ENCODE measurements around the gene TAF1C.

The TAF1C gene

DNA sequence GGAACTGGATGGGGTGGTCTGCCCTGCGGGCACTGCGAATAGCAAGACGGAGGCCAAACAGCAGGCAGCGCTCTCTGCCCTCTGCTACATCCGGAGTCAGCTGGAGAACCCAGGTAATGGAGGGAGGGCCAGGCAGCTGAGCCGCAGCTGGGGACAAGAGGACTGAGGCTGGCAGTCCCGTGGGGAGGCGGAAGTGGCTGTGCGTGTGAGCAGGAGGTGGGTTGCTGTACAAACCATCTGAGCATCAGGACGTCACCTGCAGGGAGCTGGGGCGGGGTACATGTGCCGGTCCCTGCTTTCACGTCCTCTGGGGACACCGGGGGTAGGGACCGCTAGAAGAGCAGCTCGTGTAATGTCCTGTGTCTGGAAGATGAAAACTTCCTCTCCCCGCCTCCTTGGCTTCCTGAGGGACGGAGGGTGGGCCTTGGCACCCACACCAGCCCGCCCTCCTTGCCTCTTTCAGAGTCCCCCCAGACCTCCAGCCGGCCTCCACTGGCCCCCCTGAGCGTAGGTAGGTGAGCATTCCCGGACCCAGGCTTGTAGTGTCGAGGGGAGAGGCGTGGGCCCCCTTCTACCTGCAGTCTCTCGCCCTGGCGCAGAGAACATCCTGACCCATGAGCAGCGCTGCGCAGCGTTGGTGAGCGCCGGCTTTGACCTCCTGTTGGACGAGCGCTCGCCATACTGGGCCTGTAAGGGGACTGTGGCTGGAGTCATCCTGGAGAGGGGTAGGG, 7.8 kb upstream of the TAF1C start:
- no peaks in the 10 kb centered on the region for H3K36me3 ChIP-seq (ENCODE audit: insufficient read depth, low read length)
- H3K9ac ChIP-seq (ENCODE audit: low read length): no peak overlapping the region
- H3K9me3 ChIP-seq (ENCODE audit: low read length): no peaks in the 10 kb centered on the region
- H3K27ac ChIP-seq (ENCODE audit: low read depth, low read length): no peak overlapping the region
- H3K27me3 ChIP-seq (ENCODE audit: control insufficient read depth in 1 of 2, insufficient read depth in 2 of 2, low read length in 2 of 2): peaks cover 0 to 6% of the 10 kb centered on the region in 2 donors
- no peak overlapping the region for H3K4me3 ChIP-seq (ENCODE audit: low read depth in 1 of 2, low read length in 2 of 2)
- H3K4me1 ChIP-seq (ENCODE audit: insufficient read depth, low read length): no peaks in the 10 kb centered on the region

DNA sequence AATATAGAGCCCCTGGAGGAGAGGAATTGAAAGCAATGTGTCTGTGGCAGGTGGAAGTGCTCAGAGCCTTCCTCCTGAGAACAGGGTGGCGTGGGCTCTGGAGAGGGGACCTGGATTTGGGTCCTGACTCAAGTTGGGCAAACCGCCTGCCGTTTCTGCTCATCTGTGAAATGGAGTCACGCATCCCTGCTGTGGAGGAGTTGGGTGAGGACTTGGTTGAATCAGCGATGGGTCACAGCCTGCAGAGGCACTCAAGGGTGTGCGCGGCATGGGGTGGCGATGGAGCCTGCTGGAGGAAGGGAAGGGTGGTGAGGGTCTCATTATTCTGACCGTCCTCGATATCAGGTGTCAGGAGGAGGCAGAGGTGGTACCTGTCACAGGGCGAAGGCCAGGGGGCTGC, 7.2 kb upstream of the TAF1C start:
- Histone ChIP-seq H3K9ac (ENCODE audit: low read length) (no peak overlapping the region), H3K4me1 (ENCODE audit: insufficient read depth, low read length) (no peaks in the 10 kb centered on the region), H3K27me3 (ENCODE audit: control insufficient read depth in 1 of 2, insufficient read depth in 2 of 2, low read length in 2 of 2) (peaks cover 0 to 6% of the 10 kb centered on the region in 2 donors), H3K36me3 (ENCODE audit: insufficient read depth, low read length) (no peaks in the 10 kb centered on the region), H3K4me3 (ENCODE audit: low read depth in 1 of 2, low read length in 2 of 2) (no peak overlapping the region), H3K9me3 (ENCODE audit: low read length) (no peaks in the 10 kb centered on the region), H3K27ac (ENCODE audit: low read depth, low read length) (no peak overlapping the region)

DNA sequence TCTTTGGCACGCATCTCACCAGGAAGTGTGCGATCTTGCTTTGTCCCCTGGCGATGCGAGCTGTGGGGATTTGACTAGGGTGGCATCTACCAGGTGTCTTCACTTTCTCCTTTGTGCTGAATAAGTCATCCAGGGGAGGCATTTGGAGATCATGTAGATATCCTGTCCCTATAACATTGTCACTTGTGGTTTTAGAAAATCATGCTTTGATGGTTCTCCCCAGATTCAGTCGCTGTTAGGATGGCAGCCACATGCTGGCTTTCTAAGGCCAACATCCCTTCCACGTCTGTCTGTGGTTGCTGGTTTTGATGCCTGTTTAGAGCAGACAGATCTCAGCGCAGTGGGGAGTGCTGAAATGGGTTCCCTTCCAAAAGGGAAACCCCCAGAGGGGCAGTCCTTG, 6.6 kb upstream of the TAF1C start:
- Histone ChIP-seq H3K36me3 (ENCODE audit: insufficient read depth, low read length) (no peaks in the 10 kb centered on the region), H3K9me3 (ENCODE audit: low read length) (no peaks in the 10 kb centered on the region), H3K4me1 (ENCODE audit: insufficient read depth, low read length) (no peaks in the 10 kb centered on the region), H3K27me3 (ENCODE audit: control insufficient read depth in 1 of 2, insufficient read depth in 2 of 2, low read length in 2 of 2) (peaks cover 0 to 6% of the 10 kb centered on the region in 2 donors), H3K9ac (ENCODE audit: low read length) (no peak overlapping the region), H3K4me3 (ENCODE audit: low read depth in 1 of 2, low read length in 2 of 2) (no peak overlapping the region), H3K27ac (ENCODE audit: low read depth, low read length) (no peak overlapping the region)

DNA sequence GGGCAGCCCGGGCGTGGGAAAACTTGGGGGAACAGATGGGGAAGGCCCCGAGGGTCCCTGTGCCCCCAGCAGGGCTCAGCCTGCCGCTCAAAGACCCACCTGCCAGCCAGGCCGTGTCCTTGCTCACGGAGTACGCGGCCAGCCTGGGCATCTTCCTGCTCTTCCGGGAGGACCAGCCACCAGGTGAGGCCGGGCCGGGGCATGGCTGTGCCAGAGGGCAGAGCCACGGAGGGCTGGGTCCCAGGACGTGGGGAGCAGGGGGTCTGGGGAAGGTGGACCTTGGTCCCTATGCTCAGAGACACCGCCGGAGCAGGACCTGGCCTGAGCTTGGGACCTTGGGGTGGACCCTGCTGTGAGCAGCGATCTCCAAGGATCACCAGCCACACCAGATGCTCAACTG, 4.6 kb upstream of the TAF1C start:
- Histone ChIP-seq H3K27me3 (ENCODE audit: control insufficient read depth in 1 of 2, insufficient read depth in 2 of 2, low read length in 2 of 2) (peaks cover 0 to 6% of the 10 kb centered on the region in 2 donors), H3K36me3 (ENCODE audit: insufficient read depth, low read length) (no peaks in the 10 kb centered on the region), H3K4me3 (ENCODE audit: low read depth in 1 of 2, low read length in 2 of 2) (no peak overlapping the region), H3K27ac (ENCODE audit: low read depth, low read length) (no peak overlapping the region), H3K9ac (ENCODE audit: low read length) (no peak overlapping the region), H3K4me1 (ENCODE audit: insufficient read depth, low read length) (no peaks in the 10 kb centered on the region), H3K9me3 (ENCODE audit: low read length) (no peaks in the 10 kb centered on the region)

DNA sequence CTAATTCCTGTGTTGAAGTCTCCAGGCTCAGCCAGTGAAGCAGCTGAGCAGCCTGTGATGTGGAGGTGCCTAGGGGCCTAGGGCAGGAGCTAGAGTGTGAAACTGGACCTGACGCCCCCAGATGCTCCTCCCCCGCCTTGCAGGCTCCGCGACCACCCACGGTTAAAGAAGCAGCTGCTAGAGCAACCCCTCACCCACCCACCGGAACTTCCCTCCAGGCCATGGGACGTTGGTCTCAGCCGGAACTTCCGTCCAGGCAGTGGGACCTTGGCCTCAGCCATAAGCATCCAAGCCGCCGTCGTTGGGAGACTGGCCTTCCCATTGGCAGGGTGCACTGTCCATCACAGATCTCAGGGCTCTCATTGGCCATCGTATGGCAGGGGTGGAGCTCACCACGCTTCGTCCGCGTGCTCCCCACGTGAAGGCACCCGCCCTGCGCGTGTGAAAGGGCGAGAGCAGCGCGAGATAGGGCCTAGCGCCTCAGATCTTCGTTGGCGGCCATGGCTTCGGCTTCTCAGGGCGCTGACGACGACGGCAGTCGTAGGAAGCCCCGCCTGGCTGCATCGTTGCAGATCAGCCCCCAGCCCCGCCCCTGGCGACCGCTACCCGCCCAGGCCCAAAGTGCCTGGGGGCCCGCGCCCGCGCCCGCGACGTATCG, 4.0 kb upstream of the TAF1C start, which contains the start of gene ADAD2:
Gene ADAD2, plus strand, starts transcription at position 427 of the 658 bp plus-strand sequence. Its CDS starts 74 bp downstream, at position 501.
- Histone ChIP-seq H3K9me3 (ENCODE audit: low read length) (no peaks in the 10 kb centered on the region), H3K4me3 (ENCODE audit: low read depth in 1 of 2, low read length in 2 of 2) (no peak within 1 kb of the TSS), H3K36me3 (ENCODE audit: insufficient read depth, low read length) (no peaks in the 10 kb centered on the region), H3K27ac (ENCODE audit: low read depth, low read length) (no peak within 1 kb of the TSS), H3K4me1 (ENCODE audit: insufficient read depth, low read length) (peaks cover 4% of the 10 kb centered on the region), H3K9ac (ENCODE audit: low read length) (no peak within 1 kb of the TSS), H3K27me3 (ENCODE audit: control insufficient read depth in 1 of 2, insufficient read depth in 2 of 2, low read length in 2 of 2) (peaks cover 0 to 6% of the 10 kb centered on the region in 2 donors)

DNA sequence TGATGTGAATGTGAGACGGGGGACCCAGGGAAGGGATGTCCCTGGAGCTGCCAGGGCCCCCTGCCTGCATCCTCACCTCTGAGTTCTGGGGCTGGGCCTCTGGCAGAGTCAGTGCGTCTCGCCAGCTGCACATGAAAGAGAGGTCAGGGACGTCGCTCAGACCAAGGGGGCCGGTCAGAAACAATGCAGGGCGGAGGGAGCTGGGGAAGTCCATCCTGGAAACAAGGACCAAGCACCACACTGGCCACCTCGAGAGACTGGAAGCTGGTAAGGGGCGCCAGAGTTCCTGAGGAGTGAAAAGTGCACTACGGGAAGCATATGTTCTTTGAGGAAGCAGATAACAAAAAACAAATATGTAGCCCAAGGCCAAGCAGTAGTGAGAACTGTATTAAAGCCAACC, 2.1 kb downstream of the TAF1C start:
- Histone ChIP-seq H3K27ac (ENCODE audit: low read depth, low read length) (no peak overlapping the region), H3K27me3 (ENCODE audit: control insufficient read depth in 1 of 2, insufficient read depth in 2 of 2, low read length in 2 of 2) (no peaks in the 10 kb centered on the region), H3K4me3 (ENCODE audit: low read depth in 1 of 2, low read length in 2 of 2) (no peak overlapping the region), H3K4me1 (ENCODE audit: insufficient read depth, low read length) (peaks cover 7% of the 10 kb centered on the region), H3K36me3 (ENCODE audit: insufficient read depth, low read length) (peaks cover 28% of the 10 kb centered on the region), H3K9me3 (ENCODE audit: low read length) (no peaks in the 10 kb centered on the region), H3K9ac (ENCODE audit: low read length) (no peak overlapping the region)

DNA sequence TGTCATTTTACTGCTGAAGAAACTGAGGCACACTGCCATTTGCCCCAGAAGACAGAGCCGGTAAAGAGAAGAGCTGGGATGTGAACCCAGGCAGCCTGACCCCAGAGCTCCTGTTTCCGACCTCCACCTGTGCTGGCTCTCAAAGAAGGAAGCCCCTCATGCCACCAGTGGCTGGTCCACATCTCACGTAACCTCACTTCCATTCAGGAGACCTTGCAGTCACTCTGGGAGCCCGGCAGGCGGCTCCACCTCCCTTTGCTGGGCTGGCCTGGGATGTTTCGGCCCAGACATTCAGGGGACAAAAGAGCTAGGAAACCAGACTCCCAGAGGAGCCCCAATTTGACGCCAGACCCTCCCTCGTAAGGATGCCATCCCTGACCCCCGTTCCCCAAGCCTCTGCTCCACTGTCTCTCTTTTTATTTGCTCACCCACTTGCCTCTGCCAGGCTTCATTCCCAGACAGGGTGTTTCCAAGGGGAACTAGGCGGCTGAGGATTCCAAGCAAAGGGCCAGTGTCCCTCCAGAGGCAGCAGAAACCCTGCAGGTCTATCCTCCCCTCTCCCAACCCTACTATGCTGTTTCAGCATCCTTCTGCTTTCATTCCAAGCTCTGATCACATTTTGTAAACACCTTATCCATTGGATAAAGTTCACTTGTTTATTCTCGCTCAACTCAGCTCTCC, 2.8 kb downstream of the TAF1C start:
- Histone ChIP-seq H3K36me3 (ENCODE audit: insufficient read depth, low read length) (peaks cover 28% of the 10 kb centered on the region), H3K27ac (ENCODE audit: low read depth, low read length) (no peak overlapping the region), H3K4me3 (ENCODE audit: low read depth in 1 of 2, low read length in 2 of 2) (no peak overlapping the region), H3K9ac (ENCODE audit: low read length) (no peak overlapping the region), H3K27me3 (ENCODE audit: control insufficient read depth in 1 of 2, insufficient read depth in 2 of 2, low read length in 2 of 2) (no peaks in the 10 kb centered on the region), H3K4me1 (ENCODE audit: insufficient read depth, low read length) (peaks cover 7% of the 10 kb centered on the region), H3K9me3 (ENCODE audit: low read length) (no peaks in the 10 kb centered on the region)

DNA sequence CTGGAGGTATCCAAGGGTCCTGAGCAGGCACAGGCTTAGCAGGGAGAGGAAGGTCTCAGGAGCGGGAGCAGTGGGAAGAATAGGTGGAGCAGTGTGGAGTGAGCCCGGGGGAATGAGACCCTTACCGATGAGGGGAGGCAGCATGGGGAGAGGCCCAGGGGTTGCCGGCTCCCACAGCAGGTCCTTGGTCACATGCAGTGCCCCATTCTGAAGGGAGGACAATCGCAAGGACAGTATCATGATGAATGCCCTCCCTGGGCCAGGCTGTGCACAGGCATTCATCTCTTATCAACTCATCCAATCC, 3.3 kb downstream of the TAF1C start:
- peaks cover 33% of the 10 kb centered on the region for H3K36me3 ChIP-seq (ENCODE audit: insufficient read depth, low read length)
- peaks cover 7% of the 10 kb centered on the region for H3K4me1 ChIP-seq (ENCODE audit: insufficient read depth, low read length)
- H3K27ac ChIP-seq (ENCODE audit: low read depth, low read length): no peak overlapping the region

DNA sequence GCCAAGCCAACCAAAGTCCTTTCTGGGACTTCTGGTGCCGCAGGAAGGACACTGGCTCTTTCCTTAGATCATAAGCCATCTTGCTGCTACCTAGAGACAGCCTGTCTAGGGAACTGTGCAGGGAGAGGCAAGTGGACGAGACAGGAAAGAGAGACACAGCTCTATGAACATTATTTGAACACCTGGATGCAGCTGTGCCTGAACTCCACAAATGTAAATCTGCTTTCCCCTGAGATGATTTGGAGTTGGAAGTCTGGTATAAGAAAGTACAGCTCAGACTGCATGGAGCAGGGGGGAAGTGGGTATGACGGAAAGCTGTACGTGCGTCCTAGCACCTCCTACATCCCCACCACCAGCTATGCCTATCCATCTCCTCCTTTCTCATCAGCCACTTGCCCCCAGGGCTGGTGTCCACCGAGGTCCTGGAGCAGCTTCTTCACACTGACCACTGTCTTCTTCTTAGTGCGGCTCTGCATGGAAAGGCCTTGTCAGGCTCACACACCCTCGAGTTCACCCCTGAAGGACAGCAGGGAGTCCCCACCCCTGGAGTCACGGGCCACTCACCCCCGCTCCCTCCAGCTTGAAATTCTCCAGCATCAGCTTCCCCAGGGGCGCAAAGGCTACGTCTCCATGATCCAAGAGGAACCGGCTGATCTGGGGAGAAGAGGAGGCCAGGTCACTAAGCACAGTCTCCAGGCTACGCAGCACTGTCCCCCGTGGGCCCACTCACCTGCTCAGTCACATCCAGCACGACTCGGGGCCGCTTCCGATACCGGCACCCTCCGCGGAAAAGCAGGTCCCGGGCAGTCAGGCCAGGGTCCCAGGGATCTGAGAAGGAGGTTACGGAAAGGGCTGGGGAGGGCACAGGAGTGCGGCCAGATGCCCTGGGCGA, 3.9 kb downstream of the TAF1C start:
- H3K9me3 ChIP-seq (ENCODE audit: low read length): no peaks in the 10 kb centered on the region
- peaks cover 33% of the 10 kb centered on the region for H3K36me3 ChIP-seq (ENCODE audit: insufficient read depth, low read length)
- H3K4me1 ChIP-seq (ENCODE audit: insufficient read depth, low read length): peaks cover 12% of the 10 kb centered on the region
- no peaks in the 10 kb centered on the region for H3K27me3 ChIP-seq (ENCODE audit: control insufficient read depth in 1 of 2, insufficient read depth in 2 of 2, low read length in 2 of 2)
- H3K4me3 ChIP-seq (ENCODE audit: low read depth in 1 of 2, low read length in 2 of 2): no peak overlapping the region
- H3K9ac ChIP-seq (ENCODE audit: low read length): no peak overlapping the region
- H3K27ac ChIP-seq (ENCODE audit: low read depth, low read length): no peak overlapping the region

More for the DNA sequence above, 3.3 kb downstream of the TAF1C start:
- Histone ChIP-seq H3K4me3 (ENCODE audit: low read depth in 1 of 2, low read length in 2 of 2) (no peak overlapping the region), H3K27me3 (ENCODE audit: control insufficient read depth in 1 of 2, insufficient read depth in 2 of 2, low read length in 2 of 2) (no peaks in the 10 kb centered on the region), H3K9me3 (ENCODE audit: low read length) (no peaks in the 10 kb centered on the region), H3K9ac (ENCODE audit: low read length) (no peak overlapping the region)

DNA sequence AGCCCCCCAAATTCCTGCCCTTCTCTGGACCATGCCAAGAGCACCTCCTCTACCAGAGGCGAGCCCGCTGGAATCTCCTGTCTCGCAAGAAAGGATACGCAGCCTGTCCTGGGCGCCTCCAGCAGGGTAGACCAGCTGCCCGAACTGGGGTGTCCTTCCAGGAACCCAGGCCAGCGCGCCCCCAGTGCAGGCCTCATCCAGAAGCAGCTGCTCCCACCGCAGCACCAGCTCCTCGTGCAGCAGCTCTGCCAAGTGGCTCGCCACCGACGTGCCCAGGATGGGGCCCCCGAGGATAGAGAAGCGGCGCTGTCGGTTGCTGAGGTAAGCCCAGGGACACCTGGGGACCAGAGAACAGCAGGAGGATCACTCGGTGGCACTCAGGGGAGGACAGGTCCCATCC, 4.8 kb downstream of the TAF1C start:
- no peaks in the 10 kb centered on the region for H3K27me3 ChIP-seq (ENCODE audit: control insufficient read depth in 1 of 2, insufficient read depth in 2 of 2, low read length in 2 of 2)
- no peaks in the 10 kb centered on the region for H3K9me3 ChIP-seq (ENCODE audit: low read length)
- H3K4me1 ChIP-seq (ENCODE audit: insufficient read depth, low read length): peaks cover 21% of the 10 kb centered on the region
- H3K36me3 ChIP-seq (ENCODE audit: insufficient read depth, low read length): peaks cover 33% of the 10 kb centered on the region
- no peak overlapping the region for H3K4me3 ChIP-seq (ENCODE audit: low read depth in 1 of 2, low read length in 2 of 2)
- no peak overlapping the region for H3K9ac ChIP-seq (ENCODE audit: low read length)
- no peak overlapping the region for H3K27ac ChIP-seq (ENCODE audit: low read depth, low read length)

Measured in muscle layer of colon (tissue), 2 donors.